Gastrocnemius medialis (tissue), 4 donors: ENCODE data around the gene TRMT10C. TPM values are rescaled to one million over a fixed set of nuclear protein-coding genes. Genes with fewer than 3 reads are reported as not detected.

Experiments used
- ATAC-seq, 2 donors: fragments of 150-250 bp; one replicate each; pipeline ENCODE4 v1.9.1; 2016
- DNase-seq, 2 donors: peaks; one replicate each; pipeline ENCODE4 v3.0.0-alpha.2; 2019
- H3K27ac ChIP-seq, 4 donors: fragments of 200-600 bp; sonication (generic); 1 replicate in 1 of 4; 2 replicates in 3 of 4; pipeline ENCODE4 v1.5.1; 2016 to 2018; ENCODE audit warnings: mild to moderate bottlenecking in 2 of 4, moderate library complexity in 1 of 4
- H3K27me3 ChIP-seq, 3 donors: fragments of 200-600 bp; sonication (generic) in 2 of 3; 1 replicate in 1 of 3; 2 replicates in 2 of 3; pipeline versions ENCODE4 v1.5.1 to v1.6.0; 2016 to 2019; ENCODE audit warnings: mild to moderate bottlenecking in 1 of 3, moderate library complexity in 1 of 3
- H3K36me3 ChIP-seq, 2 donors: fragments of 200-600 bp; sonication (generic) in 1 of 2; one replicate each; pipeline ENCODE4 v1.5.1; 2017 to 2018
- H3K4me1 ChIP-seq, 2 donors: fragments of 200-600 bp; sonication (generic) in 1 of 2; one replicate each; pipeline ENCODE4 v1.5.1; 2016 to 2017; ENCODE audit warnings: mild to moderate bottlenecking in 2 of 2
- H3K4me3 ChIP-seq, 4 donors: fragments of 200-600 bp; sonication (generic) in 3 of 4; 1 replicate in 1 of 4; 2 replicates in 3 of 4; pipeline ENCODE4 v1.5.1; 2016 to 2019; ENCODE audit warnings: mild to moderate bottlenecking in 2 of 4
- H3K9me3 ChIP-seq, 3 donors: fragments of 200-600 bp; sonication (generic) in 2 of 3; 1 replicate in 1 of 3; 2 replicates in 2 of 3; pipeline ENCODE4 v1.5.1; 2016 to 2019
- CTCF ChIP-seq, 5 experiments: fragments of 450-650 bp in 3 of 5; fragments of 200-600 bp in 2 of 5; sonication (generic) in 2 of 5; IDR thresholded peaks in 4 of 5; conservative IDR thresholded peaks in 1 of 5; 1 replicate in 4 of 5; 2 replicates in 1 of 5; pipeline ENCODE4 v1.5.1; 2016 to 2019; ENCODE audit warnings: antibody characterized with exemption in 5 of 5, mild to moderate bottlenecking in 3 of 5, moderate library complexity in 3 of 5
- POLR2A ChIP-seq, 2 donors: fragments of 450-650 bp; IDR thresholded peaks; one replicate each; pipeline ENCODE4 v1.6.1; 2017; ENCODE audit warnings: antibody characterized with exemption in 2 of 2, mild to moderate bottlenecking in 2 of 2, moderate library complexity in 2 of 2
- in situ Hi-C, 4 donors: fragments of 200-750 bp; cut with MboI; loops; one replicate each; pipeline versions ENCODE4 v1.15.0 to v1.8.0; 2017; ENCODE audit warnings: low sequenced_read_pairs in 4 of 4
- intact Hi-C: fragments of 100-400 bp; cut with DNase I; formaldehyde crosslinking; loops from one replicate; pipeline ENCODE4 v1.15.1; 2023; ENCODE audit warnings: low total_unique reads
- total RNA-seq, 4 donors: library from RNA; depleted of rRNA; stranded (reverse); fragments of >200 nt; gene quantifications; one replicate each; pipeline versions ENCODE4 v1.1.0 to v1.2.3, GENCODE V29; 2016

The TRMT10C gene
- total RNA-seq, 4 donors from 2014 or later, result 17.9 to 33.2 (median 26.2) TPM

- intact Hi-C loops, result loop anchor here (2.0 to 10.0 kb wide), 5 partner anchors 47 to 806 kb away; partner anchors contain the start of genes TFG, TRMT10C and ZBTB11
- TF ChIP-seq CTCF (IDR thresholded peaks at IDR 0.05 in 4 of 5, conservative IDR thresholded peaks at IDR 0.05 in 1 of 5) (no peak), POLR2A (IDR thresholded peaks at IDR 0.05) (no peak)
- in situ Hi-C loops, result loop anchor here in 2 of 4 donors (10.0 kb wide), 1 partner anchor 61 kb away; the partner anchor contains the start of gene PCNP (in 2 of the 2)
- Histone ChIP-seq H3K4me1 (peaks cover 0 to 5% of the 10 kb centered on the region in 2 donors), H3K27me3 (peaks cover 0 to 9% (median 0%) of the 10 kb centered on the region in 3 donors), H3K36me3 (no peaks in the 10 kb centered on the region), H3K27ac (peak overlapping the region; percentile 86 to 94 (median 90)), H3K4me3 (peak overlapping the region; percentile 66 to 91 (median 85)), H3K9me3 (no peaks in the 10 kb centered on the region)
- ATAC-seq, result peak; percentile 61 to 68
- DNase-seq, result no peak
Measured at GRCh38 chr3:101513419-101513986, 48.2 kb upstream of the TRMT10C start.

DNA sequence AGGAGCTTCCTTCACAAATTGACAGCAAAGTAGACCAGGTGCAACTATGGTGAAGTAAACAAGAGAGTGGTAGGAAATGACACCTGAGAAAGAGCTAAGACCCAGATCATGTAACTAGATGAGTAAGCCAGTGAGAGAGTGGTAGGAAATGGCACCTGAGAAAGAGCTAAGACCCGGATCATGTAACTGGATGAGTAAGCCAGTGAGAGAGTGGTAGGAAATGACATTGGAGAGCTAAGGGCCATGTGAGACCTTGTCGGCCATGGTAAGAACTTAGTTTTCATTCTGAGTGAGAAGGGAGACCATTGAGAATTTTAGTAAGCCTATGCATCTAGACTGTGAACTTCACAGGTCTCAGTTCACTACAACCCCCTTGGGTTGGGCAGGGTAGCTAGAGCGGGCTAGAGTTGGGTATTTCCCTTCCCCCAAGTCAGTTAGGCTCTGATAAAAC lies 43.2 kb upstream of the TRMT10C start:
- ATAC-seq (peak in 1 of 2 donors; percentile 42), DNase-seq (no peak)
- in situ Hi-C loops (loop anchor here in 2 of 4 donors (10.0 kb wide), 1 partner anchor 56 kb away; the partner anchor contains the start of gene PCNP (in 2 of the 2)), intact Hi-C loops (loop anchor here (10.0 kb wide), 1 partner anchor 144 kb away; no protein-coding TSS in a partner anchor)
- Histone ChIP-seq H3K4me1 (no peaks in the 10 kb centered on the region), H3K27me3 (peaks cover 0 to 11% (median 3%) of the 10 kb centered on the region in 3 donors), H3K4me3 (no peak overlapping the region), H3K36me3 (no peaks in the 10 kb centered on the region), H3K9me3 (no peaks in the 10 kb centered on the region), H3K27ac (no peak overlapping the region)
- no peak for TF ChIP-seq CTCF (IDR thresholded peaks at IDR 0.05 in 4 of 5, conservative IDR thresholded peaks at IDR 0.05 in 1 of 5)
- no peak for TF ChIP-seq POLR2A (IDR thresholded peaks at IDR 0.05)

DNA sequence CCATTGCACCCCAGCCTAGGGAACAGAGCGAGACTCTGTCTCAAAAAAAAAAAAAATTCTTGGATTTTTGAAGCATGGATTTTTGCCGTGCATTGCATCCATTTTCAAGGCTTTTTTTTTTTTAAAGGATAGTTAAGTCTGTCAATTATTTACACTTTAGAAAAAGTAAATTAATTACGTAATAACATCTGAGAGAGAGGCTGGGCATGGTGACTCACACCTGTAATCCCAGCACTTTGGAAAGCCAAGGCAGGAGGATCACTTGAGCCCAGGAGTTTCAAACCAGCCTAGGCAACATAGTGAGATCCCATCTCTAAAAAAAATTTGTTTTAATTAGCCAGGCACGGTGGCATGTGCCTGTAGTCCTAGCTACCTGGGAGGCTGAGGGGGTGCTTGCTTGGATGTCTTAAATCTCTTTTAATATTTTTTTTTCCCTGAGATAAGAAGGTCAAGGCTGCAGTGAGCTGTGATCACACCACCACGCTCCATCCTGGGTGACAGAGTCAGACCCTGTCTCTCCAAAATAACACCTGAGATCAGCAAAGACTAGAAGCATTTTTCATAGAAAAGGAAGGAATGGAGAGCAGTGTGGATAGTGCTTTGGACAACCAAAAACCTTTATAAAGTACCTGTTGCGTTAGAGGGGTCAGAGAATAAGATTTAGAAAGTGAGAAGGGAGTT lies 41.8 kb upstream of the TRMT10C start:
- Histone ChIP-seq H3K9me3 (no peaks in the 10 kb centered on the region), H3K27me3 (peaks cover 0 to 11% (median 3%) of the 10 kb centered on the region in 3 donors), H3K27ac (no peak overlapping the region), H3K4me3 (no peak overlapping the region), H3K4me1 (no peaks in the 10 kb centered on the region), H3K36me3 (no peaks in the 10 kb centered on the region)
- TF ChIP-seq POLR2A (IDR thresholded peaks at IDR 0.05) (no peak), CTCF (IDR thresholded peaks at IDR 0.05 in 4 of 5, conservative IDR thresholded peaks at IDR 0.05 in 1 of 5) (no peak)
- DNase-seq (no peak), ATAC-seq (no peak)
- intact Hi-C loops, result loop anchor here (10.0 kb wide), 1 partner anchor 145 kb away; no protein-coding TSS in a partner anchor
- in situ Hi-C loops, result loop anchor here in 2 of 4 donors (10.0 kb wide), 1 partner anchor 55 kb away; the partner anchor contains the start of gene PCNP (in 2 of the 2)

GRCh38 chr3:101521211-101521701 lies 40.4 kb upstream of the TRMT10C start:
- no peak overlapping the region for H3K4me3 ChIP-seq
- H3K36me3 ChIP-seq, result no peaks in the 10 kb centered on the region
- no peaks in the 10 kb centered on the region for H3K9me3 ChIP-seq
- no peaks in the 10 kb centered on the region for H3K4me1 ChIP-seq
- DNase-seq (no peak), ATAC-seq (no peak)
- H3K27ac ChIP-seq, result no peak overlapping the region
- in situ Hi-C loops, result no loop called here
- intact Hi-C loops, result no loop called here
- peaks cover 0 to 5% (median 3%) of the 10 kb centered on the region in 3 donors for H3K27me3 ChIP-seq
- TF ChIP-seq POLR2A (IDR thresholded peaks at IDR 0.05) (no peak), CTCF (IDR thresholded peaks at IDR 0.05 in 4 of 5, conservative IDR thresholded peaks at IDR 0.05 in 1 of 5) (no peak)
